Fibroblast of skin of abdomen (primary cell): Measurements from ENCODE around the gene DNAJC5.
"Not testable (repeated sequence)": the region's sequence is repeated elsewhere in the genome, so short reads cannot be mapped to it uniquely, and the experiment has no call there.

Source experiments
- DNase-seq: peaks from one replicate; pipeline ENCODE4 v3.0.0-alpha.2; 2013

Gene DNAJC5

GRCh38 chr20:63956664-63957003 lies 61.7 kb downstream of the DNAJC5 start:
- no peak for DNase-seq

- peak; percentile 54 for DNase-seq
These were observed 62.2 kb downstream of the DNAJC5 start for GRCh38 chr20:63957004-63957689.

GRCh38 chr20:63957690-63958441 lies 62.9 kb downstream of the DNAJC5 start:
- DNase-seq, result no peak

- no peak for DNase-seq
These were observed 63.5 kb downstream of the DNAJC5 start for GRCh38 chr20:63958471-63958870.

- no peak for DNase-seq
These were observed 64.2 kb downstream of the DNAJC5 start for GRCh38 chr20:63958964-63959698.

DNA sequence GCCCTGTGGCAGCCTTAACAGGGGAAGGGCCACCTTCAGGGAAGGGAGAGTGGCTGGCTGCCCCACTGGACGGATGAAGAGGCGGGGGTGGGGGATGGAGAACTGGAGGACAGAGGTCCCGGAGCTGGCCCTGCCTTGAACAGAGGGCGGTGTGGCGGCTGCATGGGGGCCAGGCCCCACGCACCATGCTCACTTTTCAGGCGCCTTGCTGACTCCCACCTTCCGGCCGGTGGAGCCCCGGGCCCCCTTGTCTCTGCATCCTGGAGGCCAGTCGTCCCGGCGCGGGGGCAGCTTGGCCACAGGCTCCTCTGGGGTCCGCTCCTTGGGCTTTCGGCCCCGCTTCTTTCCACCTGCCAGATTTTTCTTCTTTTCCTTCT lies 64.8 kb downstream of the DNAJC5 start:
- no peak for DNase-seq

GRCh38 chr20:63960654-63961621 lies 66.0 kb downstream of the DNAJC5 start:
- not testable (repeated sequence) for DNase-seq

GRCh38 chr20:63961664-63962425 lies 66.9 kb downstream of the DNAJC5 start:
- no peak for DNase-seq

DNA sequence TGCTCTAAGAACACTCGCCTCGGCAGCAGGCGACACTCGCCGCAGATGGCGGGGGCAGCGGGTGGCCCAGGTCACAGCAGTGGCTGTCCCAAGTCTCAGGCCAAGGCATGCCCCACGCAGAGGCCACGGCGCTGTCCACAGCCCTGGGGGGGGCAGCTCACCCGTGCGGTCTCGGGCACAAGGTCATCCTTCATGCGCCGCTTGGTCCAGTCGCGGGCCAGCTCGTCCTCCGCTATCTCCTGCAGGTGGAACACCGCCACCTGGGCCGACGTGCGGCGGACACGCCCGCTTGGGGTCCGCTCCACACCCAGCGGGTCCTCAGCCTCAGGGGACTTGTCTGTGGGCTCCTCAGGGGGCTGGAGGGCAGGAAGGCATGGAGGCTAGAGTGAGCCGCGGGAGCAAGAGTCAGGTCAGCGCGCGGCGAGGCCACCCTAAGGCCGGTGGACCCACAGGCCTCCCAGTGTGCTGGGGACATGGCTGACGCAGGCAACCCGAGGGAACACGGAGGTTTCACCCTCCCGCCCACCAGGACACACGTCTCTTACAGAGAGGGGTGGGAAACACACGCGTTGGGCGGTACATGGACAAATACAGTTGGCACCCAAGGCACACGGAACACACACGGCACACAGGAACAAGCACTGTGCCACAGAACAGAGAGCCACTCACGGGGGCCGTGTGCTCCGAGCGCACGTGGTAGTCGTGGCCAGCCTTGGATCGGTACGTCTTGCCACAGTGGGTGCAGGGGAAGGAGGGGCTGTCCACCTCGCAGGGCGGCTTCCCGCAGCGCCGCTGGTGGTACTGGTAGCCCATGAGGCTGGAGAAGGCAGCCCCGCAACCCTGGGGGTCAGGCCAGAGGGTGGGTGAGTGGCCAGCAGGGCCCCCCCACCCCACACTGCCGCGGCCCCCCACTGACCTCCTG lies 67.8 kb downstream of the DNAJC5 start:
- no peak for DNase-seq

- DNase-seq, result no peak
These were observed 68.4 kb downstream of the DNAJC5 start for GRCh38 chr20:63963348-63963741.

DNA sequence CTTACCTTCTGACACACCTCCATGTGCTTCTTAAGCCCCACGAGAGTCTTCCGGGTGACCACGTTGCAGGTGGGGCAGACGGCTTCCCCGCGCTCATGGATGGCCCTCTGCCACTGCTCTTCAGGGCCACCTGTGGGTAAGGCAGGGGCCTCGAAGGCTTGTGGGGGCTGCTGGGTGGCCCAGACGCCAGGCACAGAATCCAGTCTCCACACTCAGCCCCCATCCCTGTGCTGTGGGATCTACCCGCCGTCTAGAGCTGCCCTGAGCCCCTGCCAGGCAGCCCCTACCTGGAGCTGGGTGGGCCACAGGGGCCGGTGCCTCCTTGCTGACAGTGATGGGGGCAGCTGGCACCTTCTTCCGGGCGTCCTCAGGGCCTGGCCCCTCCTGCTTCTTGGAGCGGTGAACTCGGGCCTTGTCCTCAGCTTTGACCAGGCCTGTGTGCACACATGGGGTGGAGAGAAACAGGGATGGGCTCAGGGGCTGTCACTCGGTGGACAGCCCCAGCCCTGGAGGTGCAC lies 68.9 kb downstream of the DNAJC5 start:
- DNase-seq, result no peak

- DNase-seq, result no peak
These were observed 69.5 kb downstream of the DNAJC5 start for GRCh38 chr20:63964412-63964811.

- no peak for DNase-seq
These were observed 71.4 kb downstream of the DNAJC5 start for GRCh38 chr20:63966172-63966943.

- DNase-seq, result no peak
These were observed 72.0 kb downstream of the DNAJC5 start for GRCh38 chr20:63966944-63967322.

- DNase-seq, result no peak
These were observed 72.6 kb downstream of the DNAJC5 start for GRCh38 chr20:63967330-63968135.

DNA sequence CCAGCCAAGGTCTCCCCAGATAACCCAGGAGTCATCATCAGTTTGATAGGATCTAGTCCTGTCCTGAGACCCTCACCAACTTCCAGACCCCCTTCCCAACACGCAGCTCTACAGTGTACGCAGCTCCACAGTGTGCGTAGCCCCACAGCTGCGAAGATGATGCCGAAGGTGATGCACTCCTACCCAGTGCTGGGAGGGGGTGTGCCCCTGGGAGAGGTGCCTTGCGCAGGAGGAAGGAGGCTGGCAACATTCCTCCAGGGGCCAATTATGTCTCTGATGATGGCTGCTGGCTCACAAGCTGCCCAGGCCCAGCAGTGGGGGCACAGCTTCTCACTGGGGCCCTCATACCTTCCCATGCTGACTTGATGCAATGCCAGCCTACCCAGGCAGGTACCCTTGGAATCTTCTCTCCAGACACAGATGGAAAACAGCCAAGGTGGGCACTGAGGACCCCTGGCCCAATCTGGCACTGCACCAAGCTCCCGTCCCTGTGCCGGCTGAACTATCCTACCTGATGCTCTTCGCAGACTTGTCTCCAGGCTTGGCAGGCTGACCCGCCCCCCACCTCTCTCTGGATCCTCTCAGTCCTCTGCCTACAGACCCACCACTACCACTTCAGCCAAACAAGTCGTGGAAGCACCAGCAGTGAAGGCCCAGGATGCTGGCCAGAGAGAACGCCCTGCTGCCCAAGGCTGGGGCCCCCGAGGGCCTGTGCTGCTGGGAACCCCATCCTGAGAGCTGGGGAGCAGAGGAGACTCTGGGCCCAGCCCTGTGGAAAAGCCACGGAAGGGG lies 73.4 kb downstream of the DNAJC5 start:
- no peak for DNase-seq

- DNase-seq, result no peak
These were observed 74.2 kb downstream of the DNAJC5 start for GRCh38 chr20:63968928-63969760.
